Endothelial cell of umbilical vein (primary cell): ENCODE measurements around the gene C1orf122. TPM values are rescaled to one million over a fixed set of nuclear protein-coding genes. Genes with fewer than 3 reads are reported as not detected.

ENCODE experiments used
- BruUV-seq: library from RNA; stranded (reverse); fragments of 400-500 nt; replicated peaks from 2 replicates; lab custom pipeline; 2021; lab: Mats Ljungman, UMichigan
- CTCF ChIA-PET: fragments of 300-600, 350-600 bp; sonication (Branson Sonifier 250); formaldehyde crosslinking; loops from one replicate; lab custom pipeline; 2021; ENCODE audit warnings: antibody characterized with exemption, inconsistent platforms; lab: Charles Lee
- POLR2A ChIA-PET: fragments of 300-600, 350-600 bp; sonication (Branson Sonifier 250); formaldehyde crosslinking; loops from one replicate; lab custom pipeline; 2021; ENCODE audit warnings: antibody characterized with exemption, inconsistent platforms; lab: Charles Lee
- DNase-seq: peaks from one replicate; pipeline ENCODE4 v3.0.0-alpha.2; 2011; ENCODE audit warnings: low read depth, low spot score
- FAIRE-seq: peaks from 2 replicates; lab custom pipeline; 2011; peaks lifted over from hg19 to GRCh38; lab: Jason Lieb, UNC
- H2AFZ ChIP-seq: 2 replicates; pipeline ENCODE4 v1.6.0; 2012; ENCODE audit warnings: low read depth, low read length, control low read depth, inconsistent platforms
- H3K27ac ChIP-seq: 2 replicates; pipeline ENCODE4 v1.5.1; 2011; ENCODE audit warnings: low read depth, mild to moderate bottlenecking, control low read depth, low read length, moderate library complexity; ENCODE audit not compliant: insufficient read depth
- H3K27me3 ChIP-seq, 2 experiments: 2 replicates each; pipeline versions ENCODE4 v1.6.0 to v1.6.1; 2011; ENCODE audit warnings: low read length in 2 of 2, mixed read lengths in 1 of 2; ENCODE audit not compliant: control insufficient read depth in 2 of 2, insufficient read depth in 2 of 2
- H3K36me3 ChIP-seq, 2 experiments: 2 replicates in 1 of 2; 3 replicates in 1 of 2; pipeline ENCODE4 v1.5.1; 2011; ENCODE audit warnings: low read length in 2 of 2, mild to moderate bottlenecking in 1 of 2, moderate library complexity in 1 of 2; ENCODE audit not compliant: control insufficient read depth in 2 of 2, insufficient read depth in 2 of 2; ENCODE audit errors: extremely low read depth in 1 of 2
- H3K4me1 ChIP-seq: 3 replicates; pipeline ENCODE4 v1.5.1; 2011; ENCODE audit warnings: mild to moderate bottlenecking, low read length; ENCODE audit not compliant: control insufficient read depth, insufficient read depth; ENCODE audit errors: extremely low read depth
- H3K4me2 ChIP-seq: 2 replicates; pipeline ENCODE4 v1.6.1; 2011; ENCODE audit warnings: low read length, control low read depth, mixed read lengths; ENCODE audit not compliant: insufficient read depth
- H3K4me3 ChIP-seq, 3 experiments: fragments of 200-600 bp in 1 of 3; sonication (generic), shearing (Covaris generic) in 1 of 3; replicated peaks in 1 of 3; 2 replicates each; pipeline ENCODE4 v1.5.1; 2011 to 2016; ENCODE audit warnings: control low read depth in 3 of 3, low read length in 3 of 3, mild to moderate bottlenecking in 2 of 3, inconsistent platforms in 1 of 3, low read depth in 1 of 3, moderate library complexity in 1 of 3; ENCODE audit not compliant: insufficient read depth in 1 of 3
- H3K79me2 ChIP-seq: 2 replicates; pipeline ENCODE4 v1.6.0; 2012; ENCODE audit warnings: low read length, inconsistent platforms; ENCODE audit not compliant: control insufficient read depth, insufficient read depth
- H3K9ac ChIP-seq: replicated peaks from 2 replicates; pipeline ENCODE3; 2011; ENCODE audit warnings: low read length, control low read depth; ENCODE audit not compliant: insufficient read depth; ENCODE audit errors: extremely low read depth
- H3K9me1 ChIP-seq: replicated peaks from 3 replicates; pipeline ENCODE4 v1.6.0; 2011; ENCODE audit warnings: mild to moderate bottlenecking, low read length; ENCODE audit not compliant: control insufficient read depth, insufficient read depth; ENCODE audit errors: extremely low read depth
- H3K9me3 ChIP-seq: replicated peaks from 2 replicates; pipeline ENCODE4 v1.5.1; 2012; ENCODE audit warnings: low read length, inconsistent platforms; ENCODE audit not compliant: control insufficient read depth, insufficient read depth
- H4K20me1 ChIP-seq: replicated peaks from 2 replicates; pipeline ENCODE3; 2011; ENCODE audit warnings: mild to moderate bottlenecking, low read length; ENCODE audit not compliant: control insufficient read depth, insufficient read depth; ENCODE audit errors: extremely low read depth
- CTCF ChIP-seq, 2 donors: IDR thresholded peaks; 1 replicate in 1 of 2; 2 replicates in 1 of 2; pipeline ENCODE4 v1.5.1; 2011; ENCODE audit warnings: low read length in 2 of 2, mild to moderate bottlenecking in 2 of 2, moderate library complexity in 2 of 2, control low read depth in 1 of 2, inconsistent platforms in 1 of 2, low read depth in 1 of 2; ENCODE audit not compliant: insufficient read depth in 1 of 2; ENCODE audit errors: extremely low read depth in 1 of 2
- EZH2 ChIP-seq: IDR thresholded peaks from 2 replicates; pipeline ENCODE4 v1.6.1; 2012; ENCODE audit warnings: borderline replicate concordance, low read depth, mild to moderate bottlenecking, moderate library complexity, low read length, inconsistent platforms; ENCODE audit not compliant: severe bottlenecking
- FOS ChIP-seq: IDR thresholded peaks from 2 replicates; pipeline ENCODE4 v1.6.1; 2011; ENCODE audit warnings: mild to moderate bottlenecking, low read length, moderate library complexity, borderline replicate concordance; ENCODE audit not compliant: insufficient read depth
- MAX ChIP-seq: IDR thresholded peaks from 2 replicates; pipeline ENCODE4 v1.6.1; 2011; ENCODE audit not compliant: insufficient read depth, insufficient read length
- MYC ChIP-seq: IDR thresholded peaks from one replicate; pipeline ENCODE4 v1.6.1; 2011; ENCODE audit warnings: mild to moderate bottlenecking, low read depth, low read length
- dilution Hi-C: fragments of 300-500 bp; cut with MboI; formaldehyde crosslinking; loops from one replicate; pipeline ENCODE4 v1.15.0; 2019; ENCODE audit warnings: low sequenced_read_pairs; ENCODE audit not compliant: extremely low pct_ligation_motif_present
- intact Hi-C: fragments of 100-400 bp; cut with micrococcal nuclease; formaldehyde crosslinking; loops from one replicate; pipeline ENCODE4 v1.10.0; 2022
- polyA plus RNA-seq, 4 experiments: library from polyadenylated mRNA; depleted of rRNA in 3 of 4; stranded (reverse) in 3 of 4; unstranded in 1 of 4; fragments of >200 nt; gene quantifications; 2 replicates each; pipeline versions ENCODE4 v1.2.1 to v1.2.3, GENCODE V29; 2011 to 2012; ENCODE audit warnings: missing spikeins in 1 of 4
- total RNA-seq: library from RNA; stranded (reverse); gene quantifications from 2 replicates; pipeline ENCODE4 v1.2.3, GENCODE V29; 2021

Gene C1orf122
- total and polyA plus RNA-seq, 2 donors (not counting 3 experiments of a cell fraction or from before 2014, with no cell fraction given): 32.8 to 38.8 TPM

GRCh38 chr1:37793773-37794371 lies 13.7 kb upstream of the C1orf122 start, which contains the start of gene MANEAL:
Gene MANEAL, plus strand, starts transcription at chr1:37793847. Its CDS starts 336 bp downstream, at chr1:37794183.
- H4K20me1 ChIP-seq: no peaks in the 10 kb centered on the region
- H3K9ac ChIP-seq: no peak within 1 kb of the TSS
- peak within 1 kb of the TSS; percentile 73 for H2AFZ ChIP-seq
- H3K27ac ChIP-seq: no peak within 1 kb of the TSS
- peak within 1 kb of the TSS in 2 of 3 experiments; percentile 25 to 46 for H3K4me3 ChIP-seq
- peak; percentile 24 for DNase-seq
- no peak for FAIRE-seq
- peak within 1 kb of the TSS; percentile 59 for H3K4me2 ChIP-seq
- CTCF ChIA-PET: interaction anchor here (1.7 kb wide), 1 partner anchor 66 kb away, joined by 5 read pairs; no protein-coding TSS in a partner anchor
- TF ChIP-seq FOS (no peak), EZH2 (peak; percentile 65)
- peaks cover 9 to 16% of the 10 kb centered on the region in 2 experiments for H3K27me3 ChIP-seq
- no peaks in the 10 kb centered on the region for H3K9me1 ChIP-seq
- no TSS peak for BruUV-seq
- peaks cover 2% of the 10 kb centered on the region for H3K4me1 ChIP-seq
- H3K9me3 ChIP-seq: no peaks in the 10 kb centered on the region
- POLR2A ChIA-PET: no interaction called here
- H3K36me3 ChIP-seq: no peaks in the 10 kb centered on the region
- intact Hi-C loops: no loop called here
- dilution Hi-C loops: no loop called here
- H3K79me2 ChIP-seq: no peaks in the 10 kb centered on the region

GRCh38 chr1:37794372-37795339 lies 12.9 kb upstream of the C1orf122 start:
- no peak overlapping the region for H3K4me2 ChIP-seq
- POLR2A ChIA-PET: no interaction called here

More at GRCh38 chr1:37794372-37795339, 12.9 kb upstream of the C1orf122 start:
- no TSS peak for BruUV-seq
- no peaks in the 10 kb centered on the region for H3K9me1 ChIP-seq
- CTCF ChIA-PET: no interaction called here
- H3K9ac ChIP-seq: no peak overlapping the region
- dilution Hi-C loops (no loop called here), intact Hi-C loops (no loop called here)
- no peak overlapping the region for H3K4me3 ChIP-seq
- H3K27ac ChIP-seq: no peak overlapping the region
- H3K9me3 ChIP-seq: no peaks in the 10 kb centered on the region
- peaks cover 2% of the 10 kb centered on the region for H3K4me1 ChIP-seq
- H2AFZ ChIP-seq: no peak overlapping the region
- H3K79me2 ChIP-seq: no peaks in the 10 kb centered on the region
- TF ChIP-seq EZH2: peak; percentile 62
- no peak for TF ChIP-seq MYC
- no peak for TF ChIP-seq CTCF (IDR thresholded peaks at IDR 0.05; ENCODE audit: extremely low read depth in 1 of 2, insufficient read depth in 1 of 2, low read depth in 1 of 2, low read length in 2 of 2)
- no peak for TF ChIP-seq MAX
- H3K36me3 ChIP-seq: no peaks in the 10 kb centered on the region
- H3K27me3 ChIP-seq: peaks cover 9 to 16% of the 10 kb centered on the region in 2 experiments
- DNase-seq (no peak), FAIRE-seq (no peak)
- no peaks in the 10 kb centered on the region for H4K20me1 ChIP-seq
